Activated T-helper 1 cell treated with anti-CD3 and anti-CD28 coated beads, Interleukin-2, amount 50 U/mL, for 16 hours (primary cell): ENCODE measurements around the gene PITPNM3.

Experiments used
- DNase-seq, 2 donors: peaks; one replicate each; pipeline ENCODE4 v3.0.0-alpha.2; 2020; ENCODE audit warnings: low read depth in 1 of 2, low spot score in 1 of 2

PITPNM3 gene

GRCh38 chr17:6463616-6464445 lies 92.5 kb downstream of the PITPNM3 start:
- DNase-seq: no peak

- DNase-seq: no peak
Measured at GRCh38 chr17:6462692-6463091, 93.7 kb downstream of the PITPNM3 start.

- DNase-seq: no peak
Measured at GRCh38 chr17:6461792-6462524, 94.4 kb downstream of the PITPNM3 start.

GRCh38 chr17:6461246-6461645 lies 95.1 kb downstream of the PITPNM3 start:
- no peak for DNase-seq

GRCh38 chr17:6460531-6461161 lies 95.7 kb downstream of the PITPNM3 start:
- no peak for DNase-seq

GRCh38 chr17:6458460-6458950 lies 97.8 kb downstream of the PITPNM3 start:
- DNase-seq: no peak

GRCh38 chr17:6457688-6458459 lies 98.5 kb downstream of the PITPNM3 start:
- DNase-seq: no peak

GRCh38 chr17:6456914-6457687 lies 99.3 kb downstream of the PITPNM3 start:
- no peak for DNase-seq

GRCh38 chr17:6456321-6456720 lies 100.0 kb downstream of the PITPNM3 start:
- no peak for DNase-seq

GRCh38 chr17:6455321-6455705 lies 101.0 kb downstream of the PITPNM3 start:
- peak in 1 of 2 donors; percentile 27 for DNase-seq

GRCh38 chr17:6454495-6455320 lies 101.6 kb downstream of the PITPNM3 start:
- DNase-seq: no peak

GRCh38 chr17:6453279-6454024 lies 102.9 kb downstream of the PITPNM3 start:
- DNase-seq: no peak

GRCh38 chr17:6452471-6453266 lies 103.7 kb downstream of the PITPNM3 start:
- DNase-seq: no peak

- DNase-seq: no peak
Measured at GRCh38 chr17:6450926-6451832, 105.2 kb downstream of the PITPNM3 start.

GRCh38 chr17:6449307-6449706 lies 107.0 kb downstream of the PITPNM3 start:
- DNase-seq: no peak

- DNase-seq: no peak
Measured at GRCh38 chr17:6448473-6448872, 107.9 kb downstream of the PITPNM3 start.
